Endodermal cell (in vitro differentiated cells): ENCODE data around the gene MAPKAPK2. TPM values are rescaled to one million over a fixed set of nuclear protein-coding genes. Genes with fewer than 3 reads are reported as not detected.
A peak's percentile ranks its signal among the peaks of the same experiment; 100 is the strongest.

ENCODE experiments used
- DNase-seq: peaks from one replicate; pipeline ENCODE4 v3.0.0-alpha.2; 2017
- H3K27ac ChIP-seq: 2 replicates; pipeline ENCODE4 v1.5.1; 2013; ENCODE audit warnings: mild to moderate bottlenecking, low read depth, low read length, moderate library complexity
- H3K27me3 ChIP-seq: 2 replicates; pipeline ENCODE4 v1.6.1; 2013; ENCODE audit warnings: mild to moderate bottlenecking, low read length, moderate library complexity; ENCODE audit not compliant: insufficient read depth, control insufficient read depth, poor library complexity, severe bottlenecking
- H3K36me3 ChIP-seq: 2 replicates; pipeline ENCODE4 v1.7.0; 2013; ENCODE audit warnings: mild to moderate bottlenecking, low read length, moderate library complexity; ENCODE audit not compliant: control insufficient read depth, insufficient read depth
- H3K4me1 ChIP-seq: one replicate; pipeline ENCODE4 v1.7.0; 2013; ENCODE audit warnings: low read length; ENCODE audit not compliant: control insufficient read depth, insufficient read depth
- H3K4me3 ChIP-seq: 2 replicates; pipeline ENCODE4 v1.5.1; 2013; ENCODE audit warnings: mild to moderate bottlenecking, low read length, moderate library complexity
- H3K9ac ChIP-seq: 2 replicates; pipeline ENCODE4 v1.6.1; 2013; ENCODE audit warnings: mild to moderate bottlenecking, low read length, moderate library complexity; ENCODE audit not compliant: poor library complexity, severe bottlenecking; ENCODE audit errors: extremely low read depth
- H3K9me3 ChIP-seq: 2 replicates; pipeline ENCODE4 v1.6.1; 2013; ENCODE audit warnings: mild to moderate bottlenecking, low read length, moderate library complexity; ENCODE audit not compliant: control insufficient read depth
- H3K27ac Mint-ChIP-seq: 2 replicates; pipeline ENCODE4 v1.8.0; 2020; ENCODE audit warnings: mixed read lengths
- H3K27me3 Mint-ChIP-seq: 2 replicates; pipeline ENCODE4 v1.8.0; 2021; ENCODE audit warnings: mild to moderate bottlenecking, mixed read lengths; ENCODE audit not compliant: insufficient read depth
- H3K36me3 Mint-ChIP-seq: 2 replicates; pipeline ENCODE4 v1.8.0; 2020; ENCODE audit warnings: low read depth, mixed read lengths
- H3K4me1 Mint-ChIP-seq: 2 replicates; pipeline ENCODE4 v1.8.0; 2020; ENCODE audit warnings: mixed read lengths
- H3K4me3 Mint-ChIP-seq: 2 replicates; pipeline ENCODE4 v1.8.0; 2020; ENCODE audit warnings: mild to moderate bottlenecking, moderate library complexity, mixed read lengths
- H3K9me3 Mint-ChIP-seq: 2 replicates; pipeline ENCODE4 v1.8.0; 2020; ENCODE audit warnings: mild to moderate bottlenecking, mixed read lengths
- CTCF ChIP-seq: fragments of 200-600 bp; sonication (generic); conservative IDR thresholded peaks from 2 replicates; pipeline ENCODE4 v1.5.0; 2021; ENCODE audit warnings: antibody characterized with exemption, mild to moderate bottlenecking
- WGBS, 2 experiments: methylation state at CpG; one replicate each; pipeline versions ENCODE4 v1.1.5 to v1.1.7; 2013; ENCODE audit warnings: missing lambda C conversion rate in 2 of 2, mixed read lengths in 1 of 2; ENCODE audit not compliant: insufficient coverage in 1 of 2, insufficient read length in 1 of 2; 5-methylcytosine and 5-hydroxymethylcytosine counted together
- total RNA-seq, 2 donors: library from RNA; stranded (reverse); fragmentation: NEBNext Ultra II Directional in 1 of 2; extraction: Animal tissue kit (Norgen Biotek cat#: 25700) in 1 of 2; gene quantifications; 2 replicates in 1 of 2; 3 replicates in 1 of 2; pipeline ENCODE4 v1.2.1, GENCODE V29; 2021

MAPKAPK2 gene
- total RNA-seq, 2 donors from 2014 or later = 72.8 to 79.7 TPM

- Histone ChIP-seq H3K4me3 (no peak overlapping the region), H3K9ac (no peak overlapping the region), H3K27me3 (peaks cover 45% of the 10 kb centered on the region), H3K36me3 (no peaks in the 10 kb centered on the region), H3K27ac (no peak overlapping the region), H3K9me3 (no peaks in the 10 kb centered on the region), H3K4me1 (peaks cover 13% of the 10 kb centered on the region)
- no peaks in the 10 kb centered on the region for H3K9me3 Mint-ChIP-seq
- TF ChIP-seq CTCF = no peak
- 87 to 100% methylated on average over 5 to 6 of the region's 6 CpGs for WGBS, 2 experiments
- DNase-seq = no peak
- H3K27ac Mint-ChIP-seq = no peak overlapping the region
- H3K27me3 Mint-ChIP-seq = peaks cover 48% of the 10 kb centered on the region
- peaks cover 23% of the 10 kb centered on the region for H3K4me1 Mint-ChIP-seq
- H3K4me3 Mint-ChIP-seq = no peak overlapping the region
- no peaks in the 10 kb centered on the region for H3K36me3 Mint-ChIP-seq
These were observed 1.4 kb upstream of the MAPKAPK2 start for GRCh38 chr1:206683313-206683712.

- Histone ChIP-seq H3K4me3 (peak overlapping the region; percentile 80), H3K4me1 (peaks cover 13% of the 10 kb centered on the region), H3K27me3 (peaks cover 42% of the 10 kb centered on the region)
These were observed 702 bp upstream of the MAPKAPK2 start for GRCh38 chr1:206684003-206684402.

GRCh38 chr1:206685334-206685768, 646 bp downstream of the MAPKAPK2 start:
- Histone ChIP-seq H3K27me3 (peaks cover 40% of the 10 kb centered on the region), H3K4me3 (peak overlapping the region; percentile 93), H3K9me3 (no peaks in the 10 kb centered on the region), H3K36me3 (no peaks in the 10 kb centered on the region), H3K9ac (peak overlapping the region; percentile 93), H3K27ac (peak overlapping the region; percentile 76), H3K4me1 (peaks cover 19% of the 10 kb centered on the region)
- WGBS, 2 experiments = 0% methylated on average over 4 to 48 of the region's 48 CpGs
- Mint-ChIP-seq H3K4me3 (peak overlapping the region; percentile 88), H3K27me3 (peaks cover 38% of the 10 kb centered on the region), H3K36me3 (no peaks in the 10 kb centered on the region), H3K27ac (peak overlapping the region; percentile 97), H3K4me1 (peaks cover 38% of the 10 kb centered on the region), H3K9me3 (no peaks in the 10 kb centered on the region)
- no peak for TF ChIP-seq CTCF
- peak; percentile 76 for DNase-seq

More at GRCh38 chr1:206684003-206684402, 702 bp upstream of the MAPKAPK2 start:
- Mint-ChIP-seq H3K9me3 (no peaks in the 10 kb centered on the region), H3K27me3 (peaks cover 47% of the 10 kb centered on the region), H3K27ac (no peak overlapping the region), H3K36me3 (no peaks in the 10 kb centered on the region), H3K4me3 (peak overlapping the region; percentile 88), H3K4me1 (peaks cover 28% of the 10 kb centered on the region)
- TF ChIP-seq CTCF = no peak
- DNase-seq = no peak
- H3K27ac ChIP-seq = no peak overlapping the region
- H3K9me3 ChIP-seq = no peaks in the 10 kb centered on the region
- 79 to 94% methylated on average over 4 to 8 of the region's 8 CpGs for WGBS, 2 experiments
- no peaks in the 10 kb centered on the region for H3K36me3 ChIP-seq
- no peak overlapping the region for H3K9ac ChIP-seq
